ENCODE results near the gene MUC6.

The MUC6 gene

DNA sequence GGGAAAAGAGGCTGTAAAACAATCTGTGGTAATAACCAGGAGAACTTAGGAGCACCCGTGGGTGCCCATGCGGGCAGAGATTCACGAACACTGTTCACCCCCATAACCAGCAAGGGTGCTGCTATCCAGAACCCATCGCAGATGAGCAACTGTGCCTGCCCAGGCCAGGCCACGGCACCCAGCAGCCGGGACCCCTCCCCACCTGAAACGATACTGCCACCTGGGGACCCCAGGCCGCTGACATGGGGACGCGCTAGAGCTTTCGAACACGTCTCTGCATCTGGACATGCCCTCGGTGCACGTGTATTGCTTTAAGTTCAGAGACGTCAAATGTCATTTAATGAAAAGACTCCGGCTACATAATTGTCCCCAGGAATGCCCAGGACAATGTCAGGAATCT is 23.9 kb upstream of the MUC6 start:
- H3K36me3 ChIP-seq: no peaks in the 10 kb centered on the region
- no peaks in the 10 kb centered on the region for H3K9me3 ChIP-seq
- no peak overlapping the region for H3K4me3 ChIP-seq (ENCODE audit: low read depth in 1 of 2, low read length in 1 of 2)
- no peaks in the 10 kb centered on the region for H3K4me1 ChIP-seq (ENCODE audit: control insufficient read depth in 1 of 2, insufficient read depth in 1 of 2, low read depth in 1 of 2, low read length in 1 of 2)
- no peak overlapping the region for H3K27ac ChIP-seq
- H3K27me3 ChIP-seq: peaks cover 32% of the 10 kb centered on the region
- no peak for TF ChIP-seq CTCF (IDR thresholded peaks at IDR 0.05)

DNA sequence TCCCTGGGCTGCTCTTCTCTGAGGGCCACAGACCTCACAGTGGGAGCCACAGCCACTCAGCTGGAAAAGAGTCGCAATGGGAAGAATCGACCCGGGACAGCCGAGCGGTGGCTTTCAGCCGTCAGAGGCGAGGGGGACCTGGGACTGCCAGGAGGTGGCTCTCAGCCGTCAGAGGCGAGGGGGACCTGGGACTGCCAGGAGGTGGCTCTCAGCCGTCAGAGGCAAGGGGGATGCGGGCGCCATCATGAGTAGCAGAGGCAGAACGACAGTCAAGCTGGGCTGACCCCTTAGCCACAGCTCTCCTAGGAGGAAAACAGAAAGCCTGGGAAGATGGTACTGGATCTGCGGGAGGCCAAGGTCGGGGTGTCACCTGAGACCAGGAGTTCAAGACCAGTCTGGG is 23.2 kb upstream of the MUC6 start:
- H3K36me3 ChIP-seq: no peaks in the 10 kb centered on the region
- H3K27ac ChIP-seq: no peak overlapping the region
- TF ChIP-seq CTCF (IDR thresholded peaks at IDR 0.05): no peak
- H3K4me1 ChIP-seq (ENCODE audit: control insufficient read depth in 1 of 2, insufficient read depth in 1 of 2, low read depth in 1 of 2, low read length in 1 of 2): no peaks in the 10 kb centered on the region
- peaks cover 26% of the 10 kb centered on the region for H3K27me3 ChIP-seq
- no peaks in the 10 kb centered on the region for H3K9me3 ChIP-seq
- no peak overlapping the region for H3K4me3 ChIP-seq (ENCODE audit: low read depth in 1 of 2, low read length in 1 of 2)

- Histone ChIP-seq H3K36me3 (no peaks in the 10 kb centered on the region), H3K4me1 (ENCODE audit: control insufficient read depth in 1 of 2, insufficient read depth in 1 of 2, low read depth in 1 of 2, low read length in 1 of 2) (no peaks in the 10 kb centered on the region), H3K27me3 (peaks cover 10% of the 10 kb centered on the region), H3K4me3 (ENCODE audit: low read depth in 1 of 2, low read length in 1 of 2) (no peak overlapping the region), H3K9me3 (no peaks in the 10 kb centered on the region), H3K27ac (no peak overlapping the region)
- no peak for TF ChIP-seq CTCF (IDR thresholded peaks at IDR 0.05)
Observed at GRCh38 chr11:1057806-1058205, 21.3 kb upstream of the MUC6 start.

GRCh38 chr11:1055990-1056771 is 19.7 kb upstream of the MUC6 start:
- TF ChIP-seq CTCF (IDR thresholded peaks at IDR 0.05): no peak
- Histone ChIP-seq H3K27me3 (peaks cover 3% of the 10 kb centered on the region), H3K36me3 (no peaks in the 10 kb centered on the region), H3K4me3 (ENCODE audit: low read depth in 1 of 2, low read length in 1 of 2) (no peak overlapping the region), H3K9me3 (no peaks in the 10 kb centered on the region), H3K27ac (no peak overlapping the region), H3K4me1 (ENCODE audit: control insufficient read depth in 1 of 2, insufficient read depth in 1 of 2, low read depth in 1 of 2, low read length in 1 of 2) (peaks cover 0 to under 1% of the 10 kb centered on the region in 2 experiments)

DNA sequence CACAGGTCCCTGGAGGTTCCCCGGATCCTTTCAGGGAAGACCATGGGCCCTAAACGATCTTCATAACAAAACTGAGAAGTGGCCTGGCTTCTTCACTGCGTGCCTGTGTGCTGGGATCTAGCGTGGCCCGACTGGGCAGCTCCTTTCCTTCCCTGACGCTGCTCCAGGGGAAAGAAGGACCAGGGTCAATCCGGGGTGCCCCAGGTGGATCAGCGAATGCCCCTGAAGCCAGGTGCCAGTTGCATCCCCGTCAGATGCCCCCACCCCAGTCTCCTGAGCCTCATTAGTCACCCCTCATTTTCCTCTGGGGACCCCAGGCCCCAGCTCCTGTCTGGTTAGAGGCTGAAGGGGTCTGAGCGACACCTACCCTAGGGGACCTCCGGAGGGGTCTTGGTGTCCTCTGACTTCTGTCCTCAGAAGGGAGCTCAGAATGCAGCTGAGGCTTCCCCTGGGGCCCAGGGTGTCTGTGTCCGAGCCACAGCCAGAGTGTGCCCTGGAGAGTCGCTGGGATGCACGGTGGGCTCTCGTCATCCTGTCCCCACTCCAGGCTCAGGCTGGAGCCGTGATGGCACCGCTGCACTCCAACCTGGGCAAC is 18.7 kb upstream of the MUC6 start:
- TF ChIP-seq CTCF (IDR thresholded peaks at IDR 0.05): no peak

More for the DNA sequence above, 18.7 kb upstream of the MUC6 start:
- Histone ChIP-seq H3K9me3 (no peaks in the 10 kb centered on the region), H3K27ac (no peak overlapping the region), H3K4me1 (ENCODE audit: control insufficient read depth in 1 of 2, insufficient read depth in 1 of 2, low read depth in 1 of 2, low read length in 1 of 2) (peaks cover 0 to 8% of the 10 kb centered on the region in 2 experiments), H3K36me3 (no peaks in the 10 kb centered on the region), H3K27me3 (peaks cover 3% of the 10 kb centered on the region), H3K4me3 (ENCODE audit: low read depth in 1 of 2, low read length in 1 of 2) (no peak overlapping the region)
